Measurements from ENCODE around the gene CHST11.

CHST11 gene

DNA sequence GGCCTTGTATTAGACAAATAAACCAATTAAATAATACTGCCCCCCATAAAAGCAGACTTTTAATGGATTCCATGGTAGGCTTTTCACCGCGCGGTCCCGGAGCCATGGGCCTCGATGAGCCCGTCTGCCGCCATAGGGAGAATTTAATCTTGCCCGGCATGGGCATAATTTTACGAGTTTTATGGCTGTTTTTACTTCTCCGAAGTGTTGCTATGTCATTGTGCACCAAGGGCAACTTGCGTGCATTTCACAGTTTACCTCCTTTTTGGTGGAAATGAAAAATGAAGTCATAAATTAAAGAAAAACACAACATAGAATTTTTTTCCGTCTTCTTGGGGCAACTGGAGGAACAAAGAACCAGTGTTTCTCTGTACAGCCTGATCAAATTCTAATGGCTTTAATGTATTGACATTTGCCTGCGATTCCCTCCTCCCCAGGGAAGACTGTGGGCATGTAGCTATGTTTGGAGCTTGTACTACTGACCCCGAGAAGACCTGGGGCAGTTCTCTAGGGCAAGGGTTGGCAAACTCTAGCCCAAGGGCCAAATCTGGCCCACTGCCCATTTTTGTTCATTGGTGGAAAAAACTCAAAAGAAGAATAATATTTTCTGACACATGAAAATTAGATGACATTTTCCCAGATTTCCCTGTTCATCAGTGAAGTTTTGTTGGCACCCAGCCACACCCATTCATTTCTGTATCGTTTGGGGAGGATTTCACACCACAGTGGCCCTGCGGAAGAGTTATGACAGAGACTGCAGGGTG is 142.7 kb downstream of the CHST11 start:
- DNase-seq (no peak), ATAC-seq (ENCODE audit: insufficient read depth, low read depth) (no peak)
- Histone ChIP-seq H3K79me2 (ENCODE audit: insufficient read depth, low read length) (peaks cover 100% of the 10 kb centered on the region), H3K4me1 (ENCODE audit: insufficient read depth, low read length) (no peaks in the 10 kb centered on the region; the same call in 1 of the 2 replicates), H3K9ac (ENCODE audit: low read depth, low read length) (no peak overlapping the region), H3K27ac (ENCODE audit: low read length) (peak overlapping the region; percentile 18; the same call in 1 of the 2 replicates), H4K20me1 (ENCODE audit: insufficient read depth, low read length) (peaks cover 100% of the 10 kb centered on the region), H2AFZ (ENCODE audit: low read depth, low read length) (no peak overlapping the region), H3K27me3 (ENCODE audit: insufficient read depth, low read length, poor library complexity) (no peaks in the 10 kb centered on the region), H3K36me3 (ENCODE audit: insufficient read depth, low read length) (peaks cover 79% of the 10 kb centered on the region), H3K4me2 (ENCODE audit: insufficient read depth, low read length) (no peak overlapping the region), H3K4me3 (ENCODE audit: low read depth in 1 of 2, low read length in 2 of 2) (no peak overlapping the region), H3K9me3 (ENCODE audit: insufficient read depth, low read length, severe bottlenecking) (no peaks in the 10 kb centered on the region)
- TF ChIP-seq EZH2 (IDR thresholded peaks at IDR 0.05; ENCODE audit: borderline replicate concordance, low read depth, low read length, severe bottlenecking) = no peak
- TF ChIP-seq CTCF (IDR thresholded peaks at IDR 0.05; ENCODE audit: borderline replicate concordance, extremely low read depth, low read length, poor library complexity, severe bottlenecking) = no peak

DNA sequence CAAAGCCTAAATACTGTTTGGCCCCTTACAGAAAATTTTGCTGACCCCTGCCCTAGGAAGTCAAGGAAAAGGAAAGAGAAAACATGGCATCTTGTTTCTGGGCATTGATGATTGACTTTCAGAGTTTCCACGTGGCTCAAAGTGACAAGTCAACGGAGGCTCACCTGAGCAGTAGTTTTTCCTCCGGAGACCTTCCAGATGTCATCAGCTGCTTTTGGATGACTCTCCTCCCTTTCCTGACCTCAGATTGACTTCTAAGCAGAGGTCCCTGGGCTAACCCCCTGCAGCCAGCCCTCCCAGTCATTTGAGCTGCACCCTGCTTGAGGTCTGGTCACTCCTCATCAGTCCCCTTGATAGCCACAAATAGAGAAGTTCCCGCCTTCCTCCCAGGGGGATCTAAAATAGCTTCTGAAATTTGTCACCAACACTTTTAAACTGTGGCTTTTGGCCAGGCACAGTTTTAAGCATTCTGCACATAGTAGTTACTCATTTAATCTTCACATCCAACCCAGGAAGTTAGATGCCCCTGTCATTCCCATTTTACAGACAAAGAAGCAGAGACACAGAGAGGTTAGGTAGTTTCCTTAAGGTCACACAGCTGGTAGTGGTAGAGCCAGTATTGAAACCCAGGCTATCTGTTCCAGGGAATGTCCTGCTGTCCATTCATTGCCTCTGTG is 143.4 kb downstream of the CHST11 start:
- H3K27me3 ChIP-seq (ENCODE audit: insufficient read depth, low read length, poor library complexity) = no peaks in the 10 kb centered on the region
- H2AFZ ChIP-seq (ENCODE audit: low read depth, low read length) = no peak overlapping the region
- DNase-seq (no peak), ATAC-seq (ENCODE audit: insufficient read depth, low read depth) (no peak)
- no peak overlapping the region for H3K27ac ChIP-seq (ENCODE audit: low read length)
- H3K9me3 ChIP-seq (ENCODE audit: insufficient read depth, low read length, severe bottlenecking) = no peaks in the 10 kb centered on the region
- H3K4me3 ChIP-seq (ENCODE audit: low read depth in 1 of 2, low read length in 2 of 2) = no peak overlapping the region
- H4K20me1 ChIP-seq (ENCODE audit: insufficient read depth, low read length) = peaks cover 100% of the 10 kb centered on the region
- H3K4me2 ChIP-seq (ENCODE audit: insufficient read depth, low read length) = no peak overlapping the region
- no peak overlapping the region for H3K9ac ChIP-seq (ENCODE audit: low read depth, low read length)
- peaks cover 84% of the 10 kb centered on the region for H3K36me3 ChIP-seq (ENCODE audit: insufficient read depth, low read length)
- H3K79me2 ChIP-seq (ENCODE audit: insufficient read depth, low read length) = peaks cover 100% of the 10 kb centered on the region
- TF ChIP-seq EZH2 (IDR thresholded peaks at IDR 0.05; ENCODE audit: borderline replicate concordance, low read depth, low read length, severe bottlenecking) (no peak), CTCF (IDR thresholded peaks at IDR 0.05; ENCODE audit: borderline replicate concordance, extremely low read depth, low read length, poor library complexity, severe bottlenecking) (no peak)
- H3K4me1 ChIP-seq (ENCODE audit: insufficient read depth, low read length) = no peaks in the 10 kb centered on the region; the same call in 1 of the 2 replicates

DNA sequence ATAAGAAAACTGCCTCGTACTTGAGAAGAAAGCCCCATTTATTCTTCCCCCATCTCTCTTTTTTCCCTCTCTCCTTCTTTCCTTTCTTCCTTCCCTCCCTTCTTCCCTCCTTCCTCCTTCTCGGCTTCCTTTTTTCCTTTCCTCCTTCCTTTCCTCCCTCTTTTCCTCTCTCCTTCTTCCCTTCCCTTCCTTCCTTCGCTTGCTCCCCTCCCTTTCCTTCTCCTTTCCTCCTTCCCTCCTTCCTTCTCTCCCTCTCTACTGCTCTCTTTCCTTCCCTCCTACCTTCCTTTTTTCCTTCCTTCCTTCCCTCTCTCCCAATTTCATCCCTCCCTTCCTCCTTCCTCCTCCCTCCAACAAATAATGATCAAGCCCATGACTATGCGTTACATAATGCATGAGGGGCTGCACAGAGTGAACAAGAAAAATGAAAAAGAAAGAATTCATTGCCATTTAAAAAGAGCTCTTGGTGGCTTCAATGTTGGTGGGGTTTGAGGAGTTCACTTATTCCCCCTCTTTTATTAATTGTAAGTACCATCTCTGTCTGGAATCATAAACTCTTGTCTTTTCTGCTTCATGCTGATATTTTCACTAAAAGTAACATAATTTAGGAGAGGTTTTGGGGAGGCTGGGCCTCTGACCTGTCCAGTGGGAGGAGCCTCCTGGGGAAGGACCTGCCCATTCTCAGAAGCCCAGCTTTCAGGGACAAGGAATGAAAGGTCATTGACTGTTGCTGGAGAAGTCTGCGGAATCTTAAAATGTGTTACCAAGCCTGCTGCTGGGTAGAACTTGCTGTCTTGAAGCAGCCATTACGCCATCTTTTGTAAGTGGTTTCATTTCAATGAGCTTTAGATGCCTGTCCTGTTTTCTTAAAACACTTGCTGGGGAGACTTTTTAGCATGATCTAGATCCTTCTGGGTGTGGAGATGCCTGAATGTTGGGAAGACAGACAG is 144.3 kb downstream of the CHST11 start:
- Histone ChIP-seq H3K27me3 (ENCODE audit: insufficient read depth, low read length, poor library complexity) (no peaks in the 10 kb centered on the region), H3K27ac (ENCODE audit: low read length) (peak overlapping the region; percentile 5; the same call in 1 of the 2 replicates), H4K20me1 (ENCODE audit: insufficient read depth, low read length) (peaks cover 98% of the 10 kb centered on the region), H3K4me2 (ENCODE audit: insufficient read depth, low read length) (no peak overlapping the region), H3K4me3 (ENCODE audit: low read depth in 1 of 2, low read length in 2 of 2) (no peak overlapping the region), H3K36me3 (ENCODE audit: insufficient read depth, low read length) (peaks cover 81% of the 10 kb centered on the region), H3K79me2 (ENCODE audit: insufficient read depth, low read length) (peaks cover 99% of the 10 kb centered on the region), H2AFZ (ENCODE audit: low read depth, low read length) (no peak overlapping the region), H3K9ac (ENCODE audit: low read depth, low read length) (no peak overlapping the region), H3K4me1 (ENCODE audit: insufficient read depth, low read length) (no peaks in the 10 kb centered on the region; the same call in 1 of the 2 replicates), H3K9me3 (ENCODE audit: insufficient read depth, low read length, severe bottlenecking) (no peaks in the 10 kb centered on the region)
- no peak for ATAC-seq (ENCODE audit: insufficient read depth, low read depth)
- no peak for DNase-seq
- TF ChIP-seq CTCF (IDR thresholded peaks at IDR 0.05; ENCODE audit: borderline replicate concordance, extremely low read depth, low read length, poor library complexity, severe bottlenecking) = no peak

Measured in DND-41 (cell line).